8988T (cell line): ENCODE measurements around the gene AAK1.
"Not testable (repeated sequence)": the region's sequence is repeated elsewhere in the genome, so short reads cannot be mapped to it uniquely, and the experiment has no call there.

ENCODE experiments used
- DNase-seq: peaks from one replicate; pipeline ENCODE4 v3.0.0; 2011

The AAK1 gene

GRCh38 chr2:69471793-69472192 lies 171.7 kb downstream of the AAK1 start:
- no peak for DNase-seq

GRCh38 chr2:69470911-69471310 lies 172.6 kb downstream of the AAK1 start:
- DNase-seq, result no peak

- DNase-seq, result no peak
Measured at GRCh38 chr2:69469784-69470183, 173.8 kb downstream of the AAK1 start.

- DNase-seq, result no peak
Measured at GRCh38 chr2:69469375-69469774, 174.2 kb downstream of the AAK1 start.

- DNase-seq, result no peak
Measured at GRCh38 chr2:69466728-69467127, 176.8 kb downstream of the AAK1 start.

- no peak for DNase-seq
Measured at GRCh38 chr2:69465513-69466456, 177.8 kb downstream of the AAK1 start.

- DNase-seq, result no peak
Measured at GRCh38 chr2:69464575-69464974, 179.0 kb downstream of the AAK1 start.

GRCh38 chr2:69462780-69463179 lies 180.8 kb downstream of the AAK1 start:
- DNase-seq, result no peak

GRCh38 chr2:69461404-69461803 lies 182.1 kb downstream of the AAK1 start:
- no peak for DNase-seq

GRCh38 chr2:69459936-69460335 lies 183.6 kb downstream of the AAK1 start:
- DNase-seq, result no peak

GRCh38 chr2:69456950-69457445 lies 186.5 kb downstream of the AAK1 start:
- no peak for DNase-seq

- DNase-seq, result no peak
Measured at GRCh38 chr2:69456154-69456553, 187.4 kb downstream of the AAK1 start.

- no peak for DNase-seq
Measured at GRCh38 chr2:69454976-69455375, 188.6 kb downstream of the AAK1 start.

- DNase-seq, result no peak
Measured at GRCh38 chr2:69453475-69454129, 189.9 kb downstream of the AAK1 start.

- DNase-seq, result no peak
Measured at GRCh38 chr2:69452687-69453086, 190.9 kb downstream of the AAK1 start.

GRCh38 chr2:69450735-69451416 lies 192.7 kb downstream of the AAK1 start:
- no peak for DNase-seq

GRCh38 chr2:69449906-69450305 lies 193.6 kb downstream of the AAK1 start:
- DNase-seq, result no peak

GRCh38 chr2:69443673-69444072 lies 199.9 kb downstream of the AAK1 start:
- not testable (repeated sequence) for DNase-seq

GRCh38 chr2:69439499-69439898 lies 204.0 kb downstream of the AAK1 start:
- not testable (repeated sequence) for DNase-seq

GRCh38 chr2:69438580-69438979 lies 205.0 kb downstream of the AAK1 start:
- no peak for DNase-seq

- DNase-seq, result no peak
Measured at GRCh38 chr2:69437751-69438154, 205.8 kb downstream of the AAK1 start.

GRCh38 chr2:69436938-69437750 lies 206.4 kb downstream of the AAK1 start, which contains the start of gene NFU1:
Gene NFU1 (minus strand): TSS chr2:69437435. CDS start chr2:69437422, 13 bp downstream.
- DNase-seq, result peak; percentile 92

GRCh38 chr2:69436596-69436937 lies 207.0 kb downstream of the AAK1 start:
- no peak for DNase-seq
